HG03342 (cell line): ENCODE results near the gene C19orf53.
"Not testable (repeated sequence)": the region's sequence is repeated elsewhere in the genome, so short reads cannot be mapped to it uniquely, and the experiment has no call there.

Experiments
- ATAC-seq: cut with Tn5 transposase; IDR thresholded peaks from one replicate; pipeline ENCODE4 v1.9.1; 2021; ENCODE audit warnings: mild to moderate bottlenecking, moderate library complexity; ENCODE audit not compliant: unreplicated experiment

C19orf53 gene

GRCh38 chr19:13774217-13775191 is at the start of gene C19orf53:
Gene C19orf53, plus strand, starts transcription at chr19:13774456. Its CDS starts 22 bp downstream, at chr19:13774478.
- ATAC-seq, result peak; percentile 88

- ATAC-seq, result no peak
Measured at GRCh38 chr19:13726323-13726722, 47.9 kb upstream of the C19orf53 start.

GRCh38 chr19:13727798-13728197 is 46.5 kb upstream of the C19orf53 start:
- no peak for ATAC-seq

GRCh38 chr19:13729859-13730258 is 44.4 kb upstream of the C19orf53 start:
- no peak for ATAC-seq

- peak; percentile 97 for ATAC-seq
Measured at GRCh38 chr19:13731147-13731964, 42.9 kb upstream of the C19orf53 start.

GRCh38 chr19:13732337-13732736 is 41.9 kb upstream of the C19orf53 start:
- no peak for ATAC-seq

GRCh38 chr19:13734751-13735150 is 39.5 kb upstream of the C19orf53 start:
- ATAC-seq, result no peak

GRCh38 chr19:13738073-13738472 is 36.2 kb upstream of the C19orf53 start:
- ATAC-seq, result no peak

- ATAC-seq, result no peak
Measured at GRCh38 chr19:13741893-13742292, 32.4 kb upstream of the C19orf53 start.

- ATAC-seq, result no peak
Measured at GRCh38 chr19:13742756-13743155, 31.5 kb upstream of the C19orf53 start.

GRCh38 chr19:13744174-13744573 is 30.1 kb upstream of the C19orf53 start:
- ATAC-seq, result no peak

- ATAC-seq, result no peak
Measured at GRCh38 chr19:13747098-13747453, 27.2 kb upstream of the C19orf53 start.

GRCh38 chr19:13748169-13748828 is 26.0 kb upstream of the C19orf53 start:
- ATAC-seq, result no peak

GRCh38 chr19:13751436-13751835 is 22.8 kb upstream of the C19orf53 start:
- no peak for ATAC-seq

GRCh38 chr19:13753622-13754021 is 20.6 kb upstream of the C19orf53 start:
- not testable (repeated sequence) for ATAC-seq

GRCh38 chr19:13756210-13756609 is 18.0 kb upstream of the C19orf53 start:
- ATAC-seq, result no peak

- ATAC-seq, result no peak
Measured at GRCh38 chr19:13757805-13758772, 16.2 kb upstream of the C19orf53 start.

- ATAC-seq, result no peak
Measured at GRCh38 chr19:13758795-13759194, 15.5 kb upstream of the C19orf53 start.

- ATAC-seq, result no peak
Measured at GRCh38 chr19:13761423-13761822, 12.8 kb upstream of the C19orf53 start.

- no peak for ATAC-seq
Measured at GRCh38 chr19:13762635-13763235, 11.5 kb upstream of the C19orf53 start.
